Trophoblast cell (in vitro differentiated cells and primary cell): ENCODE data around the gene PEX14.
A peak's percentile ranks its signal among the peaks of the same experiment; 100 is the strongest.

Source experiments
- DNase-seq, 2 donors: peaks; one replicate each; pipeline ENCODE4 v3.0.0-alpha.2; 2016
- H2AFZ ChIP-seq: 2 replicates; pipeline ENCODE4 v1.6.1; 2013; ENCODE audit warnings: low read length, moderate library complexity, mild to moderate bottlenecking; ENCODE audit not compliant: insufficient read depth, poor library complexity
- H2AK5ac ChIP-seq: 2 replicates; pipeline ENCODE4 v1.6.1; 2013; ENCODE audit warnings: mild to moderate bottlenecking, low read length
- H2BK120ac ChIP-seq: 2 replicates; pipeline ENCODE4 v1.6.1; 2013; ENCODE audit warnings: low read length, mild to moderate bottlenecking, moderate library complexity; ENCODE audit not compliant: insufficient read depth, poor library complexity
- H2BK12ac ChIP-seq: 2 replicates; pipeline ENCODE4 v1.6.1; 2013; ENCODE audit warnings: mild to moderate bottlenecking, low read length, moderate library complexity
- H2BK5ac ChIP-seq: 2 replicates; pipeline ENCODE4 v1.6.1; 2013; ENCODE audit warnings: low read length, low read depth, moderate library complexity, mild to moderate bottlenecking; ENCODE audit not compliant: poor library complexity
- H3K14ac ChIP-seq: 2 replicates; pipeline ENCODE4 v1.6.1; 2013; ENCODE audit warnings: mild to moderate bottlenecking, low read length
- H3K18ac ChIP-seq: 2 replicates; pipeline ENCODE4 v1.6.1; 2013; ENCODE audit warnings: mild to moderate bottlenecking, low read length
- H3K23ac ChIP-seq: 2 replicates; pipeline ENCODE4 v1.6.1; 2013; ENCODE audit warnings: low read length
- H3K27ac ChIP-seq: 2 replicates; pipeline ENCODE4 v1.5.1; 2013; ENCODE audit warnings: low read depth, mild to moderate bottlenecking, inconsistent platforms, low read length, moderate library complexity
- H3K27me3 ChIP-seq: 2 replicates; pipeline ENCODE4 v1.6.1; 2013; ENCODE audit warnings: inconsistent platforms, mild to moderate bottlenecking, low read length, moderate library complexity; ENCODE audit not compliant: insufficient read depth
- H3K36me3 ChIP-seq, 2 experiments: 1 replicate in 1 of 2; 2 replicates in 1 of 2; pipeline ENCODE4 v1.6.1; 2013; ENCODE audit warnings: low read length in 2 of 2, mild to moderate bottlenecking in 2 of 2, moderate library complexity in 1 of 2; ENCODE audit not compliant: insufficient read depth in 2 of 2, control insufficient read depth in 1 of 2
- H3K4ac ChIP-seq: 2 replicates; pipeline ENCODE4 v1.6.1; 2013; ENCODE audit warnings: low read depth, mild to moderate bottlenecking, low read length, moderate library complexity
- H3K4me1 ChIP-seq, 2 experiments: 1 replicate in 1 of 2; 2 replicates in 1 of 2; pipeline ENCODE4 v1.6.1; 2013; ENCODE audit warnings: low read length in 2 of 2, mild to moderate bottlenecking in 2 of 2, moderate library complexity in 1 of 2; ENCODE audit not compliant: insufficient read depth in 2 of 2, control insufficient read depth in 1 of 2
- H3K4me2 ChIP-seq: 2 replicates; pipeline ENCODE4 v1.6.1; 2013; ENCODE audit warnings: inconsistent platforms, mild to moderate bottlenecking, low read length, moderate library complexity
- H3K4me3 ChIP-seq: 2 replicates; pipeline ENCODE4 v1.5.1; 2013; ENCODE audit warnings: mild to moderate bottlenecking, low read depth, low read length, inconsistent platforms
- H3K79me1 ChIP-seq: one replicate; pipeline ENCODE4 v1.6.1; 2013; ENCODE audit warnings: low read length
- H3K79me2 ChIP-seq: 2 replicates; pipeline ENCODE4 v1.6.1; 2013; ENCODE audit warnings: low read length, mild to moderate bottlenecking; ENCODE audit not compliant: control insufficient read depth, insufficient read depth, poor library complexity
- H3K9ac ChIP-seq: 2 replicates; pipeline ENCODE4 v1.6.1; 2013; ENCODE audit warnings: mild to moderate bottlenecking, low read length
- H3K9me3 ChIP-seq: 2 replicates; pipeline ENCODE4 v1.6.1; 2013; ENCODE audit warnings: low read depth, mild to moderate bottlenecking, control low read depth, inconsistent platforms, low read length; ENCODE audit not compliant: insufficient read depth
- H4K12ac ChIP-seq: 2 replicates; pipeline ENCODE4 v1.6.1; 2013; ENCODE audit warnings: low read depth, mild to moderate bottlenecking, low read length, moderate library complexity
- H4K8ac ChIP-seq: 2 replicates; pipeline ENCODE4 v1.6.1; 2013; ENCODE audit warnings: low read depth, mild to moderate bottlenecking, low read length, moderate library complexity
- H4K91ac ChIP-seq: one replicate; pipeline ENCODE4 v1.6.1; 2013; ENCODE audit warnings: low read depth, mild to moderate bottlenecking, low read length, moderate library complexity
- WGBS: extraction: QIAGEN DNeasy Blood & Tissue Kit; methylation state at CpG from one replicate; pipeline ENCODE4 v1.1.7; 2013; ENCODE audit warnings: missing lambda C conversion rate; ENCODE audit not compliant: insufficient read length, insufficient coverage; ENCODE audit errors: extremely low coverage; 5-methylcytosine and 5-hydroxymethylcytosine counted together

The PEX14 gene

DNA sequence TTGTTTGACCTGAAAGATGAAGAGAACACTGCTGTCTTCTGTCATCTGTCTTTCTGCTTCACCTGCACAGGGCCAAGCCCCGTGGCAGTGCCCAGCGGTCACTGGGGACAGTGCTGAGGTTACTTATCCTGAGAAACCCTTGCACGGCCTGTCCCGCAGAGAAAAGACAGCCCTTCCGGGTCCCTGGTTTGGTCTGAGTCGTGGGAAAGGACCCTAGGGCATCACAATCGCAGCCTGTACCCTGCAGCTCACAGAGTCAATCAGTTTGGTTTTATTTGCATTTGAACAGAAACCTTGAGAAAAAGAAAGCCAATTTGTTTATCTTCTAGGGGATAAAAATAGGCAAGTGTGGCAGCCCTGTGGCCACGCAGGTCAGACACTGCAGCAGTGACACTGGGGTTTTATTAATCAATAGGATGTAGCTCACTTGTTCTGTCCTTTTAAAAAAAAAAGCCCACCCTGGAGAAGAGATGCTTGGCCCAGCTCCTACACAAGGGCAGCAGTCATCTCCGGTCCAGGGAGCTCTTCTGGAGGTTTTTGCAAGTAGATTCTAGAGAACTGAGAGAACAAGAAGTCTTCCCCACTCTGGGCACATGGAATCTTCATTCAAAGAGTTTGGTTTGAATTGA is 120.0 kb downstream of the PEX14 start:
- no peak overlapping the region for H3K9ac ChIP-seq
- H3K79me1 ChIP-seq: no peaks in the 10 kb centered on the region
- H2AFZ ChIP-seq: no peak overlapping the region
- no peak overlapping the region for H2BK120ac ChIP-seq
- no peak overlapping the region for H4K12ac ChIP-seq
- H3K79me2 ChIP-seq: no peaks in the 10 kb centered on the region
- H3K4ac ChIP-seq: no peak overlapping the region
- no peak overlapping the region for H4K8ac ChIP-seq
- H3K9me3 ChIP-seq: no peaks in the 10 kb centered on the region
- DNase-seq: no peak
- H2AK5ac ChIP-seq: no peak overlapping the region
- WGBS: no CpG with 5 or more reads among the region's 9 CpGs
- no peak overlapping the region for H3K14ac ChIP-seq
- H3K23ac ChIP-seq: no peak overlapping the region
- H2BK5ac ChIP-seq: no peak overlapping the region
- no peak overlapping the region for H2BK12ac ChIP-seq
- H3K18ac ChIP-seq: no peak overlapping the region
- H3K4me3 ChIP-seq: no peak overlapping the region
- no peak overlapping the region for H3K4me2 ChIP-seq
- no peak overlapping the region for H3K27ac ChIP-seq
- peaks cover 3 to 8% of the 10 kb centered on the region in 2 experiments for H3K4me1 ChIP-seq
- H3K36me3 ChIP-seq: no peaks in the 10 kb centered on the region
- H3K27me3 ChIP-seq: no peaks in the 10 kb centered on the region
- no peak overlapping the region for H4K91ac ChIP-seq

DNA sequence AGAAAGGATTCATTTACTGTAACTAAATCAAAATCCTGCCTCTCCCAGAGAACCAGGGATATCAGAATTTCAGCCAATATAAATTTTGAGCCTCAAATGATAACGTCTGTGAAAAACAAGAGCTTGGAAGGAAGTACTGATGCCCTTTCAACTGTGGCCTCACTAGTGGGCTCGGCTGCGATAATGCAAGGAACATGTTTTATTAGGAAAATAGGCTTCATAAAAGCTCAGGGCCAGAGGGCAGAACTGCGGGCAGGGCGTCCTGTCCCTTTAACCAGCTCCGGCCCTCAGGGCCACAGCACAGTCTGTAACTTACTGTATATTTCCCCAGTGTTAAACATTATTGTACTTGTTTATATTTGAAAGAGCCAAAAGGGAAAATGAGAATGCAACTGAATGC is 122.0 kb downstream of the PEX14 start:
- no peak overlapping the region for H2BK5ac ChIP-seq
- H4K8ac ChIP-seq: no peak overlapping the region
- no peak overlapping the region for H2AFZ ChIP-seq
- no peak for DNase-seq
- no CpG with 5 or more reads among the region's 6 CpGs for WGBS
- no peak overlapping the region for H2BK12ac ChIP-seq
- H4K91ac ChIP-seq: no peak overlapping the region
- no peak overlapping the region for H3K23ac ChIP-seq
- peaks cover 3 to 4% of the 10 kb centered on the region in 2 experiments for H3K4me1 ChIP-seq
- H3K9ac ChIP-seq: no peak overlapping the region
- H3K4ac ChIP-seq: no peak overlapping the region
- no peak overlapping the region for H3K4me2 ChIP-seq
- H3K14ac ChIP-seq: no peak overlapping the region
- H4K12ac ChIP-seq: no peak overlapping the region
- no peaks in the 10 kb centered on the region for H3K36me3 ChIP-seq
- no peak overlapping the region for H3K27ac ChIP-seq
- no peaks in the 10 kb centered on the region for H3K79me2 ChIP-seq
- no peak overlapping the region for H2AK5ac ChIP-seq
- no peak overlapping the region for H2BK120ac ChIP-seq
- no peaks in the 10 kb centered on the region for H3K27me3 ChIP-seq
- no peak overlapping the region for H3K4me3 ChIP-seq
- no peak overlapping the region for H3K18ac ChIP-seq
- H3K9me3 ChIP-seq: no peaks in the 10 kb centered on the region
- no peaks in the 10 kb centered on the region for H3K79me1 ChIP-seq

DNA sequence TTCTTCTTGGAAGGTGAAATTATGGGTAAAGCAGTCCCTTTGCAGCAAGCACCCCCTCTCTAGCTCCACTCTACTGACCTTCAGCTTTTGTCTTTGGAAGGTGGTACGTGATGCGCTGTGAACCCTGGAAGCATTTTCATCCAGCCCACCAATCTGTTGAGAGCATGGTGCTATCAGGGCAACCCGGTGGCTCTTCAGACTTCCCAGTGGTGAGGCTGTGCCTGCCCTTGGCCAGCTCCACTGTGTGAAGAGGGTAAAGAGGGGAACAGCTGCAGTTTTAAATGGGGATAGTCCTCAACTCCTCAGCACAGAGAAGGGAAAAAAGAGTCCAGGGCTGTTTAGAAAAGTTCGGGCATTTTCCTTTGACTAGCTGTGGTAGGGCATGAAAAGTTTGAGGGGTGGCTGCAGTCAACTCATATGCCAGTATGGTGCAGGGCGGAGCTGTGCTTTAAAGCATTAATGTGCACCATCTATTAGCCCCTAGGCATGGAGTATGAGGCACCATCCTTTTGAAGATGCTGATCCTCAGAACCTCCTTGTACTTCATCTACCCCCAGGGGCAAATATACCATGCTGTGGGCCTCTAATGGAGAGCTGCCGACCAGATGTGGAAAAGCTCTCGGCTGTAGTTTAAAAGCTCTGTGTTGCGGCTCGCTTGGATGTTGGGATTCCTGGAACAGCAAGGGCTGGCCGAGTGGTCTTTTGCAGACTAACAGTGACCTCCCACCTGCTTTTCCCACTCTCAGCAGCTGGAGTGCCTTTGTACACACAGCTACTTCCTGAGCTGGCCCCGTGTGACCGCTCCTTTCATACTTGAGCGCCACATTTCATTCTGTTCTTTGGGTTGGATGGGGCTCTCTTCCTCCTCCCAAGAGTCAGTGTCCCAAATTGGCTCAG is 123.0 kb downstream of the PEX14 start:
- no CpG with 5 or more reads among the region's 13 CpGs for WGBS
- Histone ChIP-seq H3K9me3 (no peaks in the 10 kb centered on the region), H2BK120ac (no peak overlapping the region), H3K4me3 (no peak overlapping the region), H2BK5ac (no peak overlapping the region), H3K18ac (no peak overlapping the region), H3K23ac (no peak overlapping the region), H3K79me1 (no peaks in the 10 kb centered on the region), H3K4me1 (peaks cover 3 to 4% of the 10 kb centered on the region in 2 experiments), H3K36me3 (no peaks in the 10 kb centered on the region), H2AFZ (no peak overlapping the region), H3K27ac (no peak overlapping the region), H3K14ac (no peak overlapping the region), H3K27me3 (no peaks in the 10 kb centered on the region), H4K91ac (no peak overlapping the region), H3K4ac (no peak overlapping the region), H3K4me2 (no peak overlapping the region), H2BK12ac (no peak overlapping the region), H3K79me2 (no peaks in the 10 kb centered on the region), H3K9ac (no peak overlapping the region), H4K12ac (no peak overlapping the region), H2AK5ac (no peak overlapping the region), H4K8ac (peak overlapping the region; percentile 51)
- DNase-seq: no peak

DNA sequence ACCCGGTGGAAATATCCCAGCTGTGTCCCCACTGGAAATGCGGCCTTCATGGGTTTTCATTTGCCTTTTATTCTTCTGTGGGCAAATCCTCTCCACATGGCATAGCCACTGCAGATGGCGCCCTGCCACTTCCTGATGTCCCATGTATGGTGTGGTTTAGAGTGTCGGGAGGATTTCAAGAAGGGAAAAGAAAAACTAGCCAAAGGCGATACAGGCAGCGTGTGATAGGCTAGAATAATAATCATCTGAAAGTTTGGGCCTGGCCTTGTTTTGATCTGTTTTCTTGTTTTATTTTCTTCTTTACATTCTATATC is 123.6 kb downstream of the PEX14 start:
- no peaks in the 10 kb centered on the region for H3K27me3 ChIP-seq
- H3K18ac ChIP-seq: no peak overlapping the region
- H2BK12ac ChIP-seq: no peak overlapping the region
- no peaks in the 10 kb centered on the region for H3K79me2 ChIP-seq
- H3K4ac ChIP-seq: no peak overlapping the region
- no peak overlapping the region for H2AK5ac ChIP-seq
- H3K36me3 ChIP-seq: no peaks in the 10 kb centered on the region
- no CpG with 5 or more reads among the region's 6 CpGs for WGBS
- H2AFZ ChIP-seq: no peak overlapping the region
- H3K4me1 ChIP-seq: peaks cover 3 to 4% of the 10 kb centered on the region in 2 experiments
- no peak overlapping the region for H3K27ac ChIP-seq
- no peak overlapping the region for H2BK5ac ChIP-seq
- no peak overlapping the region for H3K4me2 ChIP-seq
- H4K91ac ChIP-seq: no peak overlapping the region
- H3K79me1 ChIP-seq: no peaks in the 10 kb centered on the region
- no peak overlapping the region for H3K9ac ChIP-seq
- no peak overlapping the region for H3K14ac ChIP-seq
- no peak for DNase-seq
- H3K23ac ChIP-seq: no peak overlapping the region
- H4K8ac ChIP-seq: no peak overlapping the region
- H2BK120ac ChIP-seq: no peak overlapping the region
- no peak overlapping the region for H4K12ac ChIP-seq
- no peaks in the 10 kb centered on the region for H3K9me3 ChIP-seq
- no peak overlapping the region for H3K4me3 ChIP-seq
